HEK293 (cell line): ENCODE data around the gene CCDC40.

Source experiments
- CTCF ChIA-PET: fragments of 350-600 bp; formaldehyde crosslinking; extraction: SDS; loops from one replicate; lab custom pipeline; 2021; ENCODE audit warnings: antibody characterized with exemption; lab: Yijun Ruan, JAX
- POLR2A ChIA-PET: fragments of 300-600 bp; formaldehyde crosslinking; extraction: SDS; loops from one replicate; lab custom pipeline; 2020; ENCODE audit warnings: antibody characterized with exemption, inconsistent platforms; lab: Yijun Ruan, JAX
- H3K27ac ChIP-seq: fragments of 200-500 bp; sonication (Bioruptor generic); 2 replicates; pipeline ENCODE4 v1.5.1; 2014; ENCODE audit warnings: low read depth, low read length, control low read depth, inconsistent platforms; ENCODE audit errors: extremely low read depth
- H3K36me3 ChIP-seq, 2 experiments: fragments of 200-500 bp in 1 of 2; sonication (Bioruptor generic) in 1 of 2; 1 replicate in 1 of 2; 2 replicates in 1 of 2; pipeline ENCODE4 v1.5.1; 2014 to 2017; ENCODE audit warnings: inconsistent platforms in 2 of 2, low read length in 2 of 2; ENCODE audit not compliant: control insufficient read depth in 2 of 2, insufficient read depth in 1 of 2
- H3K4me1 ChIP-seq: fragments of 200-500 bp; sonication (Bioruptor generic); 2 replicates; pipeline ENCODE4 v1.5.1; 2014; ENCODE audit warnings: mild to moderate bottlenecking, low read length, inconsistent platforms; ENCODE audit not compliant: control insufficient read depth, insufficient read depth
- H3K4me3 ChIP-seq: 2 replicates; pipeline ENCODE4 v1.5.1; 2011; ENCODE audit warnings: low read depth, mild to moderate bottlenecking, control low read depth, low read length, moderate library complexity
- H3K9me3 ChIP-seq: fragments of 200-500 bp; sonication (Bioruptor generic); 2 replicates; pipeline ENCODE4 v1.5.1; 2014; ENCODE audit warnings: low read depth, low read length, inconsistent platforms; ENCODE audit not compliant: control insufficient read depth, insufficient read depth
- BCL6B ChIP-seq: fragments of 450-650 bp; formaldehyde crosslinking; IDR thresholded peaks from 2 replicates; pipeline ENCODE4 v1.5.1; 2017; ENCODE audit warnings: missing biosample characterization, missing genetic modification characterization
- HOXA7 ChIP-seq: sonication (generic); formaldehyde crosslinking; IDR thresholded peaks from 2 replicates; pipeline ENCODE4 v1.8.1; 2022; ENCODE audit warnings: missing genetic modification reagents, borderline replicate concordance
- MZF1 ChIP-seq: fragments of 450-650 bp; formaldehyde crosslinking; IDR thresholded peaks from 2 replicates; pipeline ENCODE4 v1.5.1; 2017; ENCODE audit warnings: missing biosample characterization, missing genetic modification characterization, borderline replicate concordance
- OVOL3 ChIP-seq: fragments of 450-650 bp; formaldehyde crosslinking; IDR thresholded peaks from 2 replicates; pipeline ENCODE4 v1.5.1; 2016; ENCODE audit warnings: missing biosample characterization, missing genetic modification characterization
- SCRT1 ChIP-seq: fragments of 450-650 bp; formaldehyde crosslinking; IDR thresholded peaks from 2 replicates; pipeline ENCODE4 v1.5.1; 2016; ENCODE audit warnings: missing biosample characterization, missing genetic modification characterization, borderline replicate concordance
- SP7 ChIP-seq: fragments of 450-650 bp; formaldehyde crosslinking; IDR thresholded peaks from 2 replicates; pipeline ENCODE4 v1.5.1; 2016; ENCODE audit warnings: missing biosample characterization, missing genetic modification characterization
- TCF7L2 ChIP-seq: IDR thresholded peaks from 2 replicates; pipeline ENCODE4 v1.6.1; 2011; ENCODE audit warnings: low read depth, mild to moderate bottlenecking, inconsistent platforms, low read length, moderate library complexity, borderline replicate concordance
- ZBTB48 ChIP-seq: fragments of 450-650 bp; formaldehyde crosslinking; IDR thresholded peaks from 2 replicates; pipeline ENCODE4 v1.5.1; 2016; ENCODE audit warnings: missing biosample characterization, missing genetic modification characterization
- ZFHX2 ChIP-seq: fragments of 450-650 bp; formaldehyde crosslinking; conservative IDR thresholded peaks from 2 replicates; pipeline ENCODE4 v1.5.1; 2016; ENCODE audit warnings: missing biosample characterization, missing genetic modification characterization
- ZNF174 ChIP-seq: fragments of 450-650 bp; formaldehyde crosslinking; IDR thresholded peaks from 2 replicates; pipeline ENCODE4 v1.5.0; 2017; ENCODE audit warnings: missing biosample characterization, mild to moderate bottlenecking, missing genetic modification characterization
- ZNF24 ChIP-seq: fragments of 450-650 bp; formaldehyde crosslinking; IDR thresholded peaks from 2 replicates; pipeline ENCODE4 v1.5.1; 2016; ENCODE audit warnings: missing biosample characterization, missing genetic modification characterization
- ZNF280C ChIP-seq: fragments of 450-650 bp; formaldehyde crosslinking; IDR thresholded peaks from 2 replicates; pipeline ENCODE4 v1.5.1; 2016; ENCODE audit warnings: missing biosample characterization, missing genetic modification characterization
- ZNF292 ChIP-seq: fragments of 450-650 bp; formaldehyde crosslinking; IDR thresholded peaks from 2 replicates; pipeline ENCODE4 v1.5.1; 2016; ENCODE audit warnings: low read depth, missing biosample characterization, missing genetic modification characterization, borderline replicate concordance
- ZNF341 ChIP-seq: fragments of 450-650 bp; formaldehyde crosslinking; IDR thresholded peaks from 2 replicates; pipeline ENCODE4; 2016; ENCODE audit warnings: low read depth, missing biosample characterization, missing genetic modification characterization
- ZNF404 ChIP-seq: fragments of 450-650 bp; formaldehyde crosslinking; IDR thresholded peaks from 2 replicates; pipeline ENCODE4 v1.5.1; 2017; ENCODE audit warnings: missing biosample characterization, missing genetic modification characterization
- ZNF426 ChIP-seq: fragments of 450-650 bp; formaldehyde crosslinking; IDR thresholded peaks from 2 replicates; pipeline ENCODE4 v1.5.1; 2017; ENCODE audit warnings: missing biosample characterization, missing genetic modification characterization, mild to moderate bottlenecking, inconsistent platforms, moderate library complexity
- ZNF488 ChIP-seq: fragments of 450-650 bp; formaldehyde crosslinking; IDR thresholded peaks from 2 replicates; pipeline ENCODE4 v1.5.1; 2016; ENCODE audit warnings: missing biosample characterization, missing genetic modification characterization
- ZNF510 ChIP-seq: fragments of 450-650 bp; formaldehyde crosslinking; IDR thresholded peaks from 2 replicates; pipeline ENCODE4 v1.5.1; 2018; ENCODE audit warnings: mild to moderate bottlenecking, missing genetic modification characterization, missing biosample characterization; ENCODE audit not compliant: insufficient replicate concordance
- ZNF555 ChIP-seq: fragments of 450-650 bp; formaldehyde crosslinking; conservative IDR thresholded peaks from 2 replicates; pipeline ENCODE4 v1.5.1; 2017; ENCODE audit warnings: missing biosample characterization, mild to moderate bottlenecking, missing genetic modification characterization, inconsistent platforms
- ZNF596 ChIP-seq: fragments of 450-650 bp; IDR thresholded peaks from 2 replicates; pipeline ENCODE4 v1.5.0; 2018; ENCODE audit warnings: missing biosample characterization, mild to moderate bottlenecking, missing genetic modification characterization, moderate library complexity
- ZNF626 ChIP-seq: fragments of 450-650 bp; sonication (Bioruptor Pico); formaldehyde crosslinking; IDR thresholded peaks from 2 replicates; pipeline ENCODE4 v1.5.1; 2018; ENCODE audit warnings: missing biosample characterization, missing genetic modification characterization, inconsistent platforms
- ZNF76 ChIP-seq: fragments of 450-650 bp; formaldehyde crosslinking; IDR thresholded peaks from 2 replicates; pipeline ENCODE4; 2016; ENCODE audit warnings: low read depth, missing biosample characterization, missing genetic modification characterization, borderline replicate concordance
- ZNF777 ChIP-seq: fragments of 450-650 bp; formaldehyde crosslinking; IDR thresholded peaks from 2 replicates; pipeline ENCODE4 v1.5.1; 2017; ENCODE audit warnings: missing biosample characterization, missing genetic modification characterization, borderline replicate concordance
- ZNF785 ChIP-seq: fragments of 450-650 bp; formaldehyde crosslinking; IDR thresholded peaks from 2 replicates; pipeline ENCODE4 v1.5.1; 2016; ENCODE audit warnings: missing biosample characterization, missing genetic modification characterization
- ZNF792 ChIP-seq: fragments of 450-650 bp; formaldehyde crosslinking; IDR thresholded peaks from 2 replicates; pipeline ENCODE4 v1.5.1; 2016; ENCODE audit warnings: missing biosample characterization, missing genetic modification characterization
- ZNF837 ChIP-seq: fragments of 450-650 bp; formaldehyde crosslinking; IDR thresholded peaks from 2 replicates; pipeline ENCODE4 v1.5.1; 2016; ENCODE audit warnings: missing biosample characterization, missing genetic modification characterization

CCDC40 gene

GRCh38 chr17:80055597-80055996, 19.2 kb downstream of the CCDC40 start:
- Histone ChIP-seq H3K27ac (no peak overlapping the region), H3K4me3 (no peak overlapping the region), H3K4me1 (0 out of 2 replicates have a peak, but pooled peaks cover 2% of the 10 kb centered on the region), H3K36me3 (peaks cover 0 to 9% of the 10 kb centered on the region in 2 experiments; a peak in 2 of 3 replicates), H3K9me3 (no peaks in the 10 kb centered on the region)
- TF ChIP-seq ZNF626 (tag by site-specific recombination) (no peak), BCL6B (tag by site-specific recombination) (no peak), ZNF404 (tag by site-specific recombination) (no peak), SP7 (no peak), ZNF510 (tag by site-specific recombination) (no peak), ZNF837 (no peak), ZNF777 (tag by site-specific recombination) (no peak), MZF1 (tag by site-specific recombination) (no peak), ZNF555 (tag by site-specific recombination) (no peak), ZNF785 (tag by site-specific recombination) (no peak), TCF7L2 (no peak), ZNF76 (no peak), ZNF426 (tag by site-specific recombination) (no peak), ZBTB48 (no peak)
- ChIA-PET CTCF (interaction anchor here (0.6 to 1.3 kb wide), 5 partner anchors 9 to 1095 kb away, joined by 3 to 5 read pairs (median 4); no protein-coding TSS in a partner anchor), POLR2A (no interaction called here)

- ChIA-PET CTCF (interaction anchor here (2.6 kb wide), 1 partner anchor 24 kb away, joined by 10 read pairs; no protein-coding TSS in a partner anchor), POLR2A (interaction anchor here (0.7 kb wide), 2 partner anchors 266 to 1382 kb away, joined by 3 read pairs; no protein-coding TSS in a partner anchor)
- Histone ChIP-seq H3K27ac (no peak overlapping the region), H3K4me1 (0 out of 2 replicates have a peak, but pooled peaks cover 2% of the 10 kb centered on the region), H3K4me3 (no peak overlapping the region), H3K36me3 (peaks cover 0 to 5% of the 10 kb centered on the region in 2 experiments; a peak in 2 of 3 replicates), H3K9me3 (no peaks in the 10 kb centered on the region)
- TF ChIP-seq ZNF596 (tag by site-specific recombination) (no peak), TCF7L2 (no peak), ZNF341 (tag by site-specific recombination) (0 out of 2 replicates have a peak, but pooled peaks have one; percentile 22)
These were observed 22.0 kb downstream of the CCDC40 start for GRCh38 chr17:80058311-80058955.

- H3K27ac ChIP-seq, result no peak overlapping the region
- POLR2A ChIA-PET, result no interaction called here
- CTCF ChIA-PET, result no interaction called here
- H3K9me3 ChIP-seq, result no peaks in the 10 kb centered on the region
- H3K36me3 ChIP-seq, result peaks cover 0 to 5% of the 10 kb centered on the region in 2 experiments; a peak in 2 of 3 replicates
- no peaks in the 10 kb centered on the region for H3K4me1 ChIP-seq
- H3K4me3 ChIP-seq, result no peak overlapping the region
- TF ChIP-seq ZNF777 (tag by site-specific recombination) (no peak), ZNF24 (no peak), ZNF488 (tag by site-specific recombination) (no peak), ZNF292 (no peak), HOXA7 (CRISPR knock-in tag) (no peak), OVOL3 (no peak), ZFHX2 (no peak), MZF1 (tag by site-specific recombination) (no peak), ZNF792 (tag by site-specific recombination) (no peak), ZNF174 (tag by site-specific recombination) (no peak), SCRT1 (tag by site-specific recombination) (no peak), ZNF280C (tag by site-specific recombination) (no peak)
These were observed 24.2 kb downstream of the CCDC40 start for GRCh38 chr17:80060644-80061043.
